Activated CD8-positive, alpha-beta memory T cell treated with anti-CD3 and anti-CD28 coated beads for 24 hours (primary cell): ENCODE results near the gene FHIT.

Source experiments
- DNase-seq: peaks from one replicate; pipeline ENCODE4 v3.0.0-alpha.2; 2020

Gene FHIT

GRCh38 chr3:59708202-59708601, 1543.0 kb downstream of the FHIT start:
- DNase-seq, result no peak

GRCh38 chr3:59704292-59704691, 1547.0 kb downstream of the FHIT start:
- no peak for DNase-seq

GRCh38 chr3:59699648-59700320, 1551.5 kb downstream of the FHIT start:
- no peak for DNase-seq
